ENCODE data around the gene MTHFD1L.

The MTHFD1L gene

GRCh38 chr6:151012321-151013294 is 147.1 kb downstream of the MTHFD1L start:
- no peak overlapping the region for H3K27ac Mint-ChIP-seq
- H3K27me3 Mint-ChIP-seq: no peaks in the 10 kb centered on the region
- no peaks in the 10 kb centered on the region for H3K4me1 Mint-ChIP-seq (ENCODE audit: low read depth)
- H3K36me3 Mint-ChIP-seq (ENCODE audit: low read depth): peaks cover 61% of the 10 kb centered on the region
- H3K4me3 Mint-ChIP-seq: no peak overlapping the region
- H3K9me3 Mint-ChIP-seq: no peaks in the 10 kb centered on the region

- H3K9me3 Mint-ChIP-seq: no peaks in the 10 kb centered on the region
- H3K4me3 Mint-ChIP-seq: no peak overlapping the region
- H3K27me3 Mint-ChIP-seq: no peaks in the 10 kb centered on the region
- peaks cover 53% of the 10 kb centered on the region for H3K36me3 Mint-ChIP-seq (ENCODE audit: low read depth)
- no peak overlapping the region for H3K27ac Mint-ChIP-seq
- no peaks in the 10 kb centered on the region for H3K4me1 Mint-ChIP-seq (ENCODE audit: low read depth)
Measured at GRCh38 chr6:151014404-151015100, 149.1 kb downstream of the MTHFD1L start.

GRCh38 chr6:151015101-151015700 is 149.7 kb downstream of the MTHFD1L start:
- Mint-ChIP-seq H3K9me3 (no peaks in the 10 kb centered on the region), H3K27ac (no peak overlapping the region), H3K4me1 (ENCODE audit: low read depth) (no peaks in the 10 kb centered on the region), H3K27me3 (no peaks in the 10 kb centered on the region), H3K4me3 (no peak overlapping the region), H3K36me3 (ENCODE audit: low read depth) (peaks cover 46% of the 10 kb centered on the region)

GRCh38 chr6:151016107-151016506 is 150.6 kb downstream of the MTHFD1L start:
- H3K36me3 Mint-ChIP-seq (ENCODE audit: low read depth): peaks cover 45% of the 10 kb centered on the region
- H3K4me3 Mint-ChIP-seq: no peak overlapping the region
- H3K4me1 Mint-ChIP-seq (ENCODE audit: low read depth): no peaks in the 10 kb centered on the region
- no peaks in the 10 kb centered on the region for H3K27me3 Mint-ChIP-seq
- H3K9me3 Mint-ChIP-seq: no peaks in the 10 kb centered on the region
- no peak overlapping the region for H3K27ac Mint-ChIP-seq

- no peaks in the 10 kb centered on the region for H3K9me3 Mint-ChIP-seq
- H3K27me3 Mint-ChIP-seq: no peaks in the 10 kb centered on the region
- H3K4me1 Mint-ChIP-seq (ENCODE audit: low read depth): no peaks in the 10 kb centered on the region
- H3K36me3 Mint-ChIP-seq (ENCODE audit: low read depth): peaks cover 49% of the 10 kb centered on the region
- H3K4me3 Mint-ChIP-seq: no peak overlapping the region
- H3K27ac Mint-ChIP-seq: no peak overlapping the region
Measured at GRCh38 chr6:151018046-151018445, 152.5 kb downstream of the MTHFD1L start.

- H3K27me3 Mint-ChIP-seq: no peaks in the 10 kb centered on the region
- H3K9me3 Mint-ChIP-seq: no peaks in the 10 kb centered on the region
- no peak overlapping the region for H3K4me3 Mint-ChIP-seq
- peaks cover 52% of the 10 kb centered on the region for H3K36me3 Mint-ChIP-seq (ENCODE audit: low read depth)
- H3K4me1 Mint-ChIP-seq (ENCODE audit: low read depth): no peaks in the 10 kb centered on the region
- H3K27ac Mint-ChIP-seq: no peak overlapping the region
Measured at GRCh38 chr6:151018911-151019782, 153.6 kb downstream of the MTHFD1L start.

GRCh38 chr6:151021896-151022295 is 156.4 kb downstream of the MTHFD1L start:
- Mint-ChIP-seq H3K9me3 (peaks cover under 1% of the 10 kb centered on the region), H3K36me3 (ENCODE audit: low read depth) (peaks cover 56% of the 10 kb centered on the region), H3K4me3 (no peak overlapping the region)

GRCh38 chr6:151022492-151022891 is 157.0 kb downstream of the MTHFD1L start:
- Mint-ChIP-seq H3K4me1 (ENCODE audit: low read depth) (no peaks in the 10 kb centered on the region), H3K9me3 (peaks cover 4% of the 10 kb centered on the region), H3K36me3 (ENCODE audit: low read depth) (peaks cover 58% of the 10 kb centered on the region), H3K27me3 (no peaks in the 10 kb centered on the region), H3K27ac (no peak overlapping the region), H3K4me3 (no peak overlapping the region)

More at GRCh38 chr6:151021896-151022295, 156.4 kb downstream of the MTHFD1L start:
- H3K27me3 Mint-ChIP-seq: no peaks in the 10 kb centered on the region
- H3K4me1 Mint-ChIP-seq (ENCODE audit: low read depth): no peaks in the 10 kb centered on the region
- no peak overlapping the region for H3K27ac Mint-ChIP-seq

- Mint-ChIP-seq H3K27ac (no peak overlapping the region), H3K4me3 (no peak overlapping the region), H3K27me3 (no peaks in the 10 kb centered on the region), H3K4me1 (ENCODE audit: low read depth) (peaks cover 2% of the 10 kb centered on the region), H3K36me3 (ENCODE audit: low read depth) (peaks cover 67% of the 10 kb centered on the region), H3K9me3 (peaks cover 4% of the 10 kb centered on the region)
Measured at GRCh38 chr6:151023342-151023741, 157.8 kb downstream of the MTHFD1L start.

GRCh38 chr6:151024597-151024996 is 159.1 kb downstream of the MTHFD1L start:
- Mint-ChIP-seq H3K36me3 (ENCODE audit: low read depth) (peaks cover 72% of the 10 kb centered on the region), H3K4me1 (ENCODE audit: low read depth) (peaks cover 5% of the 10 kb centered on the region)

GRCh38 chr6:151025076-151025475 is 159.6 kb downstream of the MTHFD1L start:
- Mint-ChIP-seq H3K9me3 (peaks cover 4% of the 10 kb centered on the region), H3K27ac (no peak overlapping the region), H3K4me1 (ENCODE audit: low read depth) (peaks cover 5% of the 10 kb centered on the region), H3K36me3 (ENCODE audit: low read depth) (peaks cover 77% of the 10 kb centered on the region), H3K4me3 (no peak overlapping the region), H3K27me3 (no peaks in the 10 kb centered on the region)

More at GRCh38 chr6:151024597-151024996, 159.1 kb downstream of the MTHFD1L start:
- Mint-ChIP-seq H3K4me3 (no peak overlapping the region), H3K9me3 (peaks cover 4% of the 10 kb centered on the region), H3K27me3 (no peaks in the 10 kb centered on the region), H3K27ac (no peak overlapping the region)

- no peaks in the 10 kb centered on the region for H3K27me3 Mint-ChIP-seq
- peaks cover 80% of the 10 kb centered on the region for H3K36me3 Mint-ChIP-seq (ENCODE audit: low read depth)
- H3K4me3 Mint-ChIP-seq: no peak overlapping the region
- H3K4me1 Mint-ChIP-seq (ENCODE audit: low read depth): peaks cover 5% of the 10 kb centered on the region
- peaks cover 4% of the 10 kb centered on the region for H3K9me3 Mint-ChIP-seq
- no peak overlapping the region for H3K27ac Mint-ChIP-seq
Measured at GRCh38 chr6:151026041-151026663, 160.7 kb downstream of the MTHFD1L start.

- no peak overlapping the region for H3K27ac Mint-ChIP-seq
Measured at GRCh38 chr6:151027295-151027747, 161.8 kb downstream of the MTHFD1L start.

More at GRCh38 chr6:151027295-151027747, 161.8 kb downstream of the MTHFD1L start:
- Mint-ChIP-seq H3K9me3 (peaks cover 4% of the 10 kb centered on the region), H3K27me3 (no peaks in the 10 kb centered on the region), H3K4me3 (no peak overlapping the region), H3K36me3 (ENCODE audit: low read depth) (peaks cover 80% of the 10 kb centered on the region), H3K4me1 (ENCODE audit: low read depth) (peaks cover 5% of the 10 kb centered on the region)
